ENCODE results near the gene MSL1. TPM values are rescaled to one million over a fixed set of nuclear protein-coding genes. Genes with fewer than 3 reads are reported as not detected.

Gene MSL1
- total RNA-seq, 1 donor from 2014 or later, result 97.7 TPM

GRCh38 chr17:40093580-40094201 is 28.1 kb upstream of the MSL1 start:
- H3K36me3 ChIP-seq, result peaks cover 74% of the 10 kb centered on the region
- intact Hi-C loops (cut with DNase I), result no loop called here
- DNase-seq (no peak), ATAC-seq (no peak)
- TF ChIP-seq CTCF (IDR thresholded peaks at IDR 0.05), result no peak
- H3K27me3 ChIP-seq (ENCODE audit: low read depth), result no peaks in the 10 kb centered on the region
- no peak overlapping the region for H3K4me3 ChIP-seq
- peaks cover 62% of the 10 kb centered on the region for H3K4me1 ChIP-seq
- no peak overlapping the region for H3K27ac ChIP-seq
- H3K9me3 ChIP-seq, result no peaks in the 10 kb centered on the region

- Histone ChIP-seq H3K9me3 (no peaks in the 10 kb centered on the region), H3K4me1 (peaks cover 63% of the 10 kb centered on the region), H3K36me3 (peaks cover 64% of the 10 kb centered on the region), H3K27ac (peak overlapping the region; percentile 95), H3K4me3 (no peak overlapping the region), H3K27me3 (ENCODE audit: low read depth) (no peaks in the 10 kb centered on the region)
- DNase-seq, result no peak
- intact Hi-C loops (cut with DNase I), result no loop called here
- no peak for TF ChIP-seq CTCF (IDR thresholded peaks at IDR 0.05)
- ATAC-seq, result no peak
These were observed 26.9 kb upstream of the MSL1 start for GRCh38 chr17:40094874-40095273.

GRCh38 chr17:40095351-40095943 is 26.3 kb upstream of the MSL1 start:
- TF ChIP-seq CTCF (IDR thresholded peaks at IDR 0.05), result no peak
- Histone ChIP-seq H3K27ac (peak overlapping the region; percentile 95), H3K27me3 (ENCODE audit: low read depth) (no peaks in the 10 kb centered on the region), H3K4me1 (peaks cover 63% of the 10 kb centered on the region), H3K4me3 (peak overlapping the region; percentile 83), H3K36me3 (peaks cover 58% of the 10 kb centered on the region), H3K9me3 (no peaks in the 10 kb centered on the region)
- no peak for ATAC-seq
- intact Hi-C loops (cut with DNase I), result no loop called here
- no peak for DNase-seq

GRCh38 chr17:40095944-40096791 is 25.6 kb upstream of the MSL1 start:
- Histone ChIP-seq H3K36me3 (peaks cover 58% of the 10 kb centered on the region), H3K4me1 (peaks cover 67% of the 10 kb centered on the region), H3K9me3 (no peaks in the 10 kb centered on the region), H3K4me3 (peak overlapping the region; percentile 83), H3K27me3 (ENCODE audit: low read depth) (no peaks in the 10 kb centered on the region), H3K27ac (peak overlapping the region; percentile 95)
- TF ChIP-seq CTCF (IDR thresholded peaks at IDR 0.05), result no peak
- intact Hi-C loops (cut with DNase I), result no loop called here
- DNase-seq (peak; percentile 62), ATAC-seq (no peak)

- Histone ChIP-seq H3K4me3 (peak overlapping the region; percentile 83), H3K4me1 (peaks cover 71% of the 10 kb centered on the region), H3K9me3 (no peaks in the 10 kb centered on the region), H3K27me3 (ENCODE audit: low read depth) (no peaks in the 10 kb centered on the region), H3K27ac (peak overlapping the region; percentile 95), H3K36me3 (peaks cover 55% of the 10 kb centered on the region)
- no peak for DNase-seq
- no peak for TF ChIP-seq CTCF (IDR thresholded peaks at IDR 0.05)
- no peak for ATAC-seq
- intact Hi-C loops (cut with DNase I), result no loop called here
These were observed 24.7 kb upstream of the MSL1 start for GRCh38 chr17:40097087-40097486.

Measured in lower lobe of right lung (tissue), 2 donors.